BE2C (cell line): Measurements from ENCODE around the gene ALKBH5.

Experiments used
- DNase-seq: peaks from one replicate; pipeline ENCODE4 v3.0.0-alpha.2; 2020
- H3K27me3 ChIP-seq: fragments of 250-450 bp; sonication (Bioruptor Pico); 2 replicates; pipeline ENCODE4 v1.5.1; 2020; ENCODE audit warnings: mild to moderate bottlenecking
- H3K36me3 ChIP-seq: fragments of 250-450 bp; sonication (Bioruptor Pico); 2 replicates; pipeline ENCODE4 v1.5.1; 2020; ENCODE audit warnings: mild to moderate bottlenecking
- H3K4me1 ChIP-seq: fragments of 250-450 bp; sonication (Bioruptor Pico); 2 replicates; pipeline ENCODE4 v1.5.1; 2020
- H3K4me3 ChIP-seq: 2 replicates; pipeline ENCODE4 v1.5.1; 2011; ENCODE audit warnings: low read depth, low read length
- H3K9me3 ChIP-seq: fragments of 250-450 bp; sonication (Bioruptor Pico); 2 replicates; pipeline ENCODE4 v1.5.1; 2020
- TF ChIP-seq, protein P1 (sequence below): IDR thresholded peaks from 2 replicates; pipeline ENCODE4 v1.5.1; 2012; ENCODE audit warnings: mild to moderate bottlenecking, low read depth, low read length

Gene ALKBH5

GRCh38 chr17:18160128-18160856 is 23.3 kb upstream of the ALKBH5 start:
- Histone ChIP-seq H3K9me3 (no peaks in the 10 kb centered on the region), H3K27me3 (no peaks in the 10 kb centered on the region), H3K4me3 (no peak overlapping the region), H3K4me1 (no peaks in the 10 kb centered on the region), H3K36me3 (no peaks in the 10 kb centered on the region)
- DNase-seq, result no peak
- TF ChIP-seq, protein P1, sequence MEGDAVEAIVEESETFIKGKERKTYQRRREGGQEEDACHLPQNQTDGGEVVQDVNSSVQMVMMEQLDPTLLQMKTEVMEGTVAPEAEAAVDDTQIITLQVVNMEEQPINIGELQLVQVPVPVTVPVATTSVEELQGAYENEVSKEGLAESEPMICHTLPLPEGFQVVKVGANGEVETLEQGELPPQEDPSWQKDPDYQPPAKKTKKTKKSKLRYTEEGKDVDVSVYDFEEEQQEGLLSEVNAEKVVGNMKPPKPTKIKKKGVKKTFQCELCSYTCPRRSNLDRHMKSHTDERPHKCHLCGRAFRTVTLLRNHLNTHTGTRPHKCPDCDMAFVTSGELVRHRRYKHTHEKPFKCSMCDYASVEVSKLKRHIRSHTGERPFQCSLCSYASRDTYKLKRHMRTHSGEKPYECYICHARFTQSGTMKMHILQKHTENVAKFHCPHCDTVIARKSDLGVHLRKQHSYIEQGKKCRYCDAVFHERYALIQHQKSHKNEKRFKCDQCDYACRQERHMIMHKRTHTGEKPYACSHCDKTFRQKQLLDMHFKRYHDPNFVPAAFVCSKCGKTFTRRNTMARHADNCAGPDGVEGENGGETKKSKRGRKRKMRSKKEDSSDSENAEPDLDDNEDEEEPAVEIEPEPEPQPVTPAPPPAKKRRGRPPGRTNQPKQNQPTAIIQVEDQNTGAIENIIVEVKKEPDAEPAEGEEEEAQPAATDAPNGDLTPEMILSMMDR, result no peak

DNA sequence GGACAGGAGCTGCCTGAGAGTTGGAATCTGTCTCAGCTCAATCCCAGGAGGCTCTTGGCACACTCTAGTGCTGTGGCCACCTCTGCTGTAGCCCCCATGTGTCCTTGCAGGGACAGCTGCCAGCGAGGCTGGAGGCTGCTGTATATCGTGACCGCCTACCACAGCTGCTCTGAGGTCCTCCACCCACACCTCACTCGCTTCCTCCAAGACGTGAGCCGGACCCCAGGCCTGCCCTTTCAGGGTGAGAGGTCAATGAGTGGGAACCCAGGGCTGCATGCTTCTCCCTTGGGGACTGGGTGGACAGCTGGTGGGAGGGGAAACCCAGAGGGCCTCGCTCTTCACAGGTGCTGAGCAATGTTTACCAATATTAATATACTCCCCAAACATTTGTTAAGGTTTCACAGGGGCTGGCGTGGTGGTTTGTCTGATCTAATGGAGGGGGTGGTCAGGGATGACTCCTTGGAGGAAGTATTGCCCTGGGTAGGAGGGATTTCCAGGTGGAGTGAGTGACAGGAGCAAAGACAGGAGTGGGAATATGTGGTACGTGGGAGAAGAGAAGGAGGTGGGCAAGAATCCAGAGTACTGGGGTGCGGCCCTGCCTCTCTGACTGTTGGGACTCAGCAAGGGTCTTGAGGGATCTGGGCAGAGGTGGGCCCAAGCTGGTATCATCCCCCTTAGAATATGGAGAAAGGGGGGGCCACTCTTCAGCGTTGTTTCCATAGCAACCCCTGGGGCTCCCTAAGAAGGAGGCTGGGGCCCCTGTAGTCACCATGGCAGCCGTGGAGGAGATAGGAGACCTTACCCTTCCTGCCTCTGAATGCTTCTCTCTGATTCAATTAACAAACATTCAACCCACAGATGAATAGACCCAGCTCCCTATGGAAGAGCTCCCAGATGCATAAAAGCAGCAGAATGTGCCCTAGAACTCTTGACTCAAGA is 22.2 kb upstream of the ALKBH5 start:
- Histone ChIP-seq H3K4me3 (no peak overlapping the region), H3K27me3 (no peaks in the 10 kb centered on the region), H3K9me3 (no peaks in the 10 kb centered on the region), H3K4me1 (no peaks in the 10 kb centered on the region), H3K36me3 (no peaks in the 10 kb centered on the region)
- no peak for DNase-seq
- TF ChIP-seq, protein P1, result no peak

DNA sequence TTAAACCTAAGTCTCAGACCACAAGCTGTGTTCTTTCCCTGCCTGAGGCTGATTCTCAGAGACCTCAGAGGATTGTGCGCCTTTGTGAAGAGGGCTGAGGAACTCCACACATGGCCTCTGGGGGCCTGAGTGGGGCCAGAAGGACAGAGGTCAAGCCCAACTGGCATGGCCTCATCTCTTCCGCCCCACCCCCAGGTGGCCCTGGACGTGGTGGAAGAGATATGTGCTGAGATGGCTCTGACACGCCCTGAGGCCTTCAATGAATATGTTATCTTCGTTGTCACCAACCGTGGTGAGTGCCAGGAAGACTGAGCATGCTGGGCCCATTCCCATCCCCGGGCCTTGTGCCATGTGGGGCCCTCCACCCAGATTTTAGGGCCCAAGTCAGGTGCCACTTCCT is 20.1 kb upstream of the ALKBH5 start:
- TF ChIP-seq, protein P1, result no peak

GRCh38 chr17:18166894-18167293 is 16.7 kb upstream of the ALKBH5 start:
- TF ChIP-seq, protein P1, result no peak
- H3K4me3 ChIP-seq, result no peak overlapping the region
- no peaks in the 10 kb centered on the region for H3K9me3 ChIP-seq
- H3K36me3 ChIP-seq, result no peaks in the 10 kb centered on the region
- no peak for DNase-seq
- no peaks in the 10 kb centered on the region for H3K4me1 ChIP-seq
- no peaks in the 10 kb centered on the region for H3K27me3 ChIP-seq

More for the DNA sequence above, 20.1 kb upstream of the ALKBH5 start:
- H3K27me3 ChIP-seq, result no peaks in the 10 kb centered on the region
- DNase-seq, result no peak
- no peaks in the 10 kb centered on the region for H3K9me3 ChIP-seq
- H3K4me3 ChIP-seq, result no peak overlapping the region
- no peaks in the 10 kb centered on the region for H3K4me1 ChIP-seq
- no peaks in the 10 kb centered on the region for H3K36me3 ChIP-seq

DNA sequence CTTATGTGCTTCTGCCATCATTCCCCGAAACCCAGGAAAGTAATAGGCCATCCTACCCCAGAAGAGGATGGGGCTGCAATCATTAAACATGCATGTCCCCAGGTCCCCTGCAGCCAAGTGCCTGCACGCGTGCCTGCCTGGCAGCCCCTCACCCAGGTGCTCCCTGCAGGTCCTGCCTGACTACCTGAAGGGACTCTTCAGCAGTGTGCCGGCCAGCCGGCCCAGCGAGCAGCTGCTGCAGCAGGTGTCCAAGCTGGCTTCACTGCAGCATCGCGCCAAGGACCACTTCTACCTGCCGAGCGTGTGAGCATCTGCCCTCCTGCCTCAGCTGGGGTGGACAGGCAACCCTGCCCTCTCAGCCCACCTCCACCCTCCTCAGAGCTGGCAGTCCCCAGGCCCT is 16.2 kb upstream of the ALKBH5 start:
- TF ChIP-seq, protein P1, result no peak
- Histone ChIP-seq H3K9me3 (no peaks in the 10 kb centered on the region), H3K4me1 (no peaks in the 10 kb centered on the region), H3K4me3 (no peak overlapping the region), H3K27me3 (no peaks in the 10 kb centered on the region), H3K36me3 (no peaks in the 10 kb centered on the region)
- no peak for DNase-seq
